ENCODE data around the gene INPP4A.

DNA sequence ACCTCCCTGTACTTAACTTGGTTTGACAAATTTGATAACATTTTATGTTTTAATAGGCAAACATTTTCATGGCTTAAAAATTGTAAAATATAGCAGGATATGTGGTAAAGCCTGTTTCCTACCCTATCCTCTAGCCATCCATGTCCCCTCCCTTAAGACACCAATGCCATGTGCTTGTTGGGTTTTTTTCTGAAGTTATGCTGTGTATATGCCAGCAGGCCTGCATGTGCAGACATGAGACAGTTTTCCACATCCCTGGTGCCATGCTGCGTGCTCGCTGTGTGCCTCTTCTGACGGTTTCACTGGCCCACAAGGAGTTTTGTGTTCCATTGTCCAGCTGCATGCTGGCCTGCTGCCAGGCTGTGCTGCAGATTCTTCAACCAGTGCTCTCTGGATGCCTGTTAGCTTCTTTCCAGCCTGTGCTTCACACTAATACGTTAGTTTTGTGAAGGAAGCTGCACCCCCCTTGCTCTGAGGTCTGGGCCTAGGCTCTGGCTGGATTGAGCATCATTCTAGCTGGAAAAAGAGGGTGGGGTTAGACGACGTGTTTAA is 16.9 kb downstream of the INPP4A start:
- TF ChIP-seq CTCF (IDR thresholded peaks at IDR 0.05) (no peak), POLR2A (IDR thresholded peaks at IDR 0.05) (no peak)
